Measurements from ENCODE around the gene DDX25.

The DDX25 gene

DNA sequence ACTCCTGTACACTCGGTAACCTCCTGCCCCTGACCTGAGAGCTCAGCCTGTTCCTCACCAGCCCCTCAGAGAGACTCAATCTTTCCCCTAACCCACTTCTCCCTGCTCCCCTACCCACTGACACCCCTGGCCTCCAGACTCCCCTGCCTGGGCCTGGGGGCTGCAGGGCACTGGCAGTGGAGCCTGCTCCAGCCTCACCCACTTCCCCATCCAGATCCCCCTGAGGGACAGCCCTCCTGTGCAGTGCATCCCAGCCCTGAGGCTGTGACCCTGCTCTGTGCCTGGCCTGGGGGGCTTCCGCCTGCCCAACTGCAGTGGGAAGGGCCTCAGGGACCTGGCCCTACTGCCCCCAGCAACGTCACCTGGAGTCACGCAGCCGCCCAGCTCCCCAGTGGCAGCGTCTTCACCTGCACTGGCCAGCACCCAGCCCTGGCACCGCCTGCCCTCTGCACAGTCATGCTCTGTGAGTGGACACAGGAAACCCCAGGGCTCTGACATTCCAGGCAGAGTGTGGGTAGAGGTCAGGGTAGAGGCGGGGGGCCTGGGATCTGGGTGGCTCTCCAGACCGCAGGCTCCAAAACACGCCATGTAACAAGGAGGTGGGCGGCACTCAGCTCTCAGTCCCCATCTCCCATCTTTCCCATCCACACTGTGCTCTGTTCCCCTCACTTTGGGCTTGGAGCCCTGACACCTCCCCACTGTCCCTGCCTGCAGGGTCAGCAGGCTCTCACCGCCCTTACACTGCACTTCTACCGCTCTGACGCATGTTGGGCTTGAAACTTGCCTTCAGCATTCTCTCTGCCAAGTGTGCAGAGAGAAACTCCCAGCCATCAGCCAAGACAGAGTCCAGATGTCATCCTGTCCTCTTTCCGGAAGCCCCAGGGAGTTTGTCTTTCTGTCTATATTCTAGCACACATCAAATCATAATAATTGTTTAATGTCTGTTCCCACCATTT is 46.7 kb downstream of the DDX25 start:
- no peak for DNase-seq (ENCODE audit: low spot score)

DNA sequence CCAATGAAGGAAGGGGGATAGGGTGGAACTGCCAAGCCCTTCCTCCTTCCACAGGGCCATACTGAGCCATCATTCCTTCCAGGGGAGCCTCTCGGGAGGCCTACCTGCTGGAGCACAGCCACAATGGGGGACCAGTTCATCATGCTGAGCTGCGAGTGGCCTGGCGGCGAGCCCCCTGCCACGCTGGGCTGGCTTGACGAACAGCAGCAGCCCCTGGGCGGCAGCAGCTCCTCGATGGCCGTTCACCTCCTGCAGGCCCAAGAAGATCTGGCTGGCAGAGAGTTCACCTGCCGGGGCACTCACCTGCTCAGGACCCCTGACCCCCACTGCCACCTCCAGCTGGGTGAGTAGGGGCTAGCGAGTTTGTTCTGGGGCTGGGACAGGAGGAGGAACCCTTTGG is 47.4 kb downstream of the DDX25 start:
- no peak for DNase-seq (ENCODE audit: low spot score)

DNA sequence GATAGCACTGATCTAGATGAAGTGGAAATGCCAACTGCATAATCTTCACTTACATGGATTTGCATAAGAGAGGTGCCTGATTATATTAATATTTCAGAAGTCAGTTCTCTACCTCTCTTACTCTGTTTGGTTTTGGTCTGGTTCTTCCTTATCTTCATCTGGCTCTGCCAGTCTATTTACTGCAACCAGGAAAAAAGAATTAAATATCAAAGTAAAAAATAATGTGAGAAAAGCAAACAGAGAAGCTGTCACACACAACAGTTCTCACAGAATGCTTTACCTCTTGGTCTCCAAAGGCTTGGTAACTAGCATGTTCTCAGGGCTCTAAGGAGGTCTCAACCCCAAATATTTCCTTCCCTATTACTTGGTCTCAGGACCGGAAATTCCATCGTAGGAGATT is 48.3 kb downstream of the DDX25 start:
- no peak for DNase-seq (ENCODE audit: low spot score)

DNA sequence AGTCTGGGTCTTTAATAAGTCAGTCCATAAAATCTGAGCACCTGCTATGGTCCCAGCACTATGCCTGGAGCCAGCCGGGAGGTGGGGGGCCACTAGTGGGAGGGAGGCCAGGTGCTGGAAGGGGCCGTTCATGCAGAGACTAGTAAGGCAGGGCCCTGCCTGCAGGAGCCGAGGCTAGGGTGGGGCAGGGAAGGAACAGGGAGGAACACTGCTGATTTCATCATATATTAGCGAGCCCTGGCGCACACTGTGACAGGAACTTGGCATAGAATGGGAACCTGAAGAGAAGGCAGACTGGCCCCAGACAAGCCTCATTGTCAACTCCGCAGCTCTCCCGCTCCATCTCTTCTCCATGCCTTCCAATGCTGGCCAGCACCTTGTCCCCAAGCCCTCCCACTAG is 48.7 kb downstream of the DDX25 start:
- DNase-seq (ENCODE audit: low spot score) = no peak

DNA sequence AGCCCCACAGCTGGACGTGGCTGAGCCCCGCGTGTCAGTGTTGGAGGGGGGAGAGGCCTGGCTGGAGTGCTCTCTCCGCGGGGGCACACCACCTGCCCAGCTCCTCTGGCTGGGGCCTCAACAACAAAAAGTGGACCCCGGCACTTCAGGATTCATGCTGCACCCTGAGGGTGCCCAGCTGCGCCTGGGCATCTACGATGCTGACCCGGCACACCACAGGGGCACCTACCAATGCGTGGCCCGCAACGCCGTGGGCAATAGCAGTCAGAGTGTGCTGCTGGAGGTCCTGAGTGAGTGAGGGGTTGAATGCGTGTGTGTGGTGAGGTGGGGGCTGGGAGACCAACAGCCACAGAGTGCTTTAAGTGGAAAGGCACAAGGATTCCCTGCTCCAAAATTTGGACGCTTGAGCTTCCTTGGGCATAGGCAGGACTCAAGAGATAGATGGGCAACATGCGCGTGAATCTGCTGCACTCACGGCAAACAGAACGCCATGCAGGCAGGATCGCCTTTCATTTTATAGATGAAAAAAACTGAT is 49.2 kb downstream of the DDX25 start:
- no peak for DNase-seq (ENCODE audit: low spot score)

- DNase-seq (ENCODE audit: low spot score) = no peak
Observed at GRCh38 chr11:125954123-125954944, 50.0 kb downstream of the DDX25 start.

GRCh38 chr11:125954945-125955640 is 50.8 kb downstream of the DDX25 start:
- no peak for DNase-seq (ENCODE audit: low spot score)

- no peak for DNase-seq (ENCODE audit: low spot score)
Observed at GRCh38 chr11:125955856-125956255, 51.5 kb downstream of the DDX25 start.

DNA sequence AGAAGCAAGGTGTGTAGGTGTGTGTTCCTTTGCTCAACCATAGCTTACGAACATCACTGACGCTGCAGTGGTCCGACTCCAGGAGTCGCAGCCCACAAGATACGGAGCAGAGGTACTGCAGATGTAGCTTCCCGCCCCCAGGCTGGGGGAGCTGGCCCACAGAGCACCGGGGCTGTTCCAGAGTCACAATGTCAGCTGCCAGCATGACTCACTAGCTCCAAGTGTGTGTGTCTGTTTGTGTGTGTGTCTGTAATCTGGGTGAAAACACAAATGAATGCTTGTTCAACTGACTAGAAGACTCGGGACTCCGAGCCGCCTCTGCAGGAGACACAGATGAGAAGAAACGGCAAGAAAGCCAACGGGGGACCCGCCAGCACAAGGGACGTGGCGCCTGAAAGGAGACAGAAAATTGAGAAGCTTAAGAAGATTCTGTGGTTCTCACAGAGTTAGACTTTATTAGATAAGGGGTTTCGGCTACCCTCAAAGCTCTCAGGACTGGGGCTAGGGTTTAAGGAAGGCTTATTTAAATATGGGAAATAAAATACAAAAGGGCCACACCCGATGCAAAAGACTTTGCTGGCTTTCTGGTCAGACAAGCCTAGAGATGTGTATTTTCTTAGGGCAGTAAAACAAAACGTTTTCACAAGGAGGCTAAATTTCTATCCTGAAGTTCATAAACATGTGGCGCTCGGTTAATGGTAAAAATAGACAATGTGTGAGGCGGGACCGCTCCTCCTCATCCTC is 52.3 kb downstream of the DDX25 start:
- no peak for DNase-seq (ENCODE audit: low spot score)

DNA sequence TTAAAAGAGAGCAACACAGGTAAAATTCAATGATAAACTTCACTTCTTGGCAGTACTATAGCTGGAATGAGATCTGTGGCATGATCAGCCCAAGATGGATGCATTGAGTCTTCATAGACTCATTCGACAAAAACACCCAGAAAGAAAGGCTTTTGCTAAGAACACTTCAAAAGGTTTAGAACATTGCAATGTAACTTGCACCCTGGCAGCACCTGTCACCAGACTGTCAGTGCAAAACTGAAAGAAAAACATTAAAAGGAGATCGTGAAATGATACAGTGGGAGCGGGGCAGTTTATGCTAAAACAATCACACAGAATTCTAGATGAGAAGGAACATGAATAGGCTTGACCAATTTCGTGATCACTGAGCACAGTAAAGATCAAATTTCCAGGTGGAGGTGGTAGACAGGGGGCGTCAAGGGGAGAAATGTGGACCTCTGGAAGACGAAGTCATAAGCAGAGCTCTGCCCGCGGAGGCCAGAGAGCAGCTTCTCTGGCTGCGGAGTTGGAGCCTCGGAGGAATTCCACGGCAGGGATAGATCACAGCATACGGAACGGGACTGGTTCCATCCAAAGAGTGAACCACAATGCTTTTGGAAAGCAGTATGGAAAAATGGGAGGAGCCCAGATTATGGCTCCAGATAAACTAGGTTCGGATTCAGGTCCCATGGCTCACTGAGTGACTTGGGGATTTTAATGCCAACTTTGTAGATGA is 53.5 kb downstream of the DDX25 start:
- DNase-seq (ENCODE audit: low spot score) = no peak

GRCh38 chr11:125958872-125959400 is 54.6 kb downstream of the DDX25 start:
- DNase-seq (ENCODE audit: low spot score) = no peak

- DNase-seq (ENCODE audit: low spot score) = no peak
Observed at GRCh38 chr11:125959511-125959910, 55.2 kb downstream of the DDX25 start.

DNA sequence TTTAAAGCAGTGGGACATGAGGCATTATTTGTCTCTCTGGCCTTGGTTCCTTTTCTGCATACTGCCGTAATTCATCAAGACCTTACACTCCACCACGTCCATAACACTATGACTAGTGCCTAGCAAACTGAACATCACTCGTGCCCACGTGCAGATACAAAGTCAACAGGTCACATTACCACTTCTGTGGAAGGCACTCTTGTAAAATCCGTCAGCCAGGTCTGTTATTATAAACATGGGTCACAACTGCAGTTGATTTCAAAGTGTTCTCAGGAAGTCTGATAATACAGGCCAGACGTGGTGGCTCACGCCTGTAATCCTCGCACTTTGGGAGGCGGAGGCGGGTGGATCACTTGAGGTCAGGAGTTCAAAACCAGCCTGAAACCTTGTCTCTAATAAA is 55.6 kb downstream of the DDX25 start:
- no peak for DNase-seq (ENCODE audit: low spot score)

GRCh38 chr11:125960771-125961170 is 56.5 kb downstream of the DDX25 start:
- DNase-seq (ENCODE audit: low spot score) = no peak

- DNase-seq (ENCODE audit: low spot score) = no peak
Observed at GRCh38 chr11:125967515-125967914, 63.2 kb downstream of the DDX25 start.

- no peak for DNase-seq (ENCODE audit: low spot score)
Observed at GRCh38 chr11:125968354-125968753, 64.0 kb downstream of the DDX25 start.

GRCh38 chr11:125971618-125972017 is 67.3 kb downstream of the DDX25 start:
- no peak for DNase-seq (ENCODE audit: low spot score)

GRCh38 chr11:125974284-125974683 is 70.0 kb downstream of the DDX25 start:
- no peak for DNase-seq (ENCODE audit: low spot score)

DNA sequence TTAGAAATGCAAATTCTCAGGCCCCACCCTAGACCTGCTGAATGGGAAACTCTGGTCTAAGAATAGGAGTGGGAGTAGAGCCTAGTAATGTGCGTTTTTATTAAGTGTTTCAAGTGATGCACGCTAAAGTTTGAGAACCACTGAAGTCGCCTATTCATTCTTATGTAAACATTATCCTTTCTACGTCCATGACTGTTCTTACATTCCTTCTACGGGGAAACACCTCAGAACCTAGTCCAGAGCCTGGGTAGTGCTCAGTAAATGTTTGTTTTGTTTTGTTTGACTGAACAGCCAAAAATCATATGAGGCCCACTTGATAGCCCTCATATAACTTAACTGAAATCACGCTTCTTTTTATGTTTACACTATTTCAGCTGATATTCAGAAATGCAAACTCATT is 71.3 kb downstream of the DDX25 start:
- no peak for DNase-seq (ENCODE audit: low spot score)

GRCh38 chr11:125976156-125976555 is 71.8 kb downstream of the DDX25 start:
- DNase-seq (ENCODE audit: low spot score) = no peak

DNA sequence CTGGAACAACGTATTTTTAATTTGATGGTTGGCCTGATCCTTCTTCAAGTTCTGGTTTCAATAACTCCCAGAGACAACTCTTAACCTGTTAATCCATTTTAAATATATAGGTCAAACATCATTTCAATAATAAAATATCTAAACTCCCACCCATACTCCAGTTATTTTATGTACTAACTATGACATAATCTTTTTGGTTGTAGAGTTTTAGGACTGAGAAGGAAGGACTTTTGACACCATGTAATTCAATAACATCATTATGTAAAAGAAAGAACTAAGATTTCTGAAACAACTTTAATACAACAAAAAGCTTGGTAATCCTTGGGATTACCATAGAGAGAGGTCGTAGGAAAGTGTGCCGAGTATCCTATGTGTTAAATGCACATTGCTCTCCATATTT is 73.0 kb downstream of the DDX25 start:
- DNase-seq (ENCODE audit: low spot score) = no peak

Data from iPS-NIHi11 (cell line).